ENCODE measurements around the gene TINAGL1.

TINAGL1 gene

GRCh38 chr1:31576201-31576669 is at the start of gene TINAGL1:
TINAGL1 (plus strand) TSS chr1:31576515; CDS start chr1:31577149, 634 bp downstream.
- no peak for DNase-seq

- no peak for DNase-seq
Measured at GRCh38 chr1:31529999-31530684, 46.2 kb upstream of the TINAGL1 start.

- no peak for DNase-seq
Measured at GRCh38 chr1:31531177-31531999, 44.9 kb upstream of the TINAGL1 start.

- no peak for DNase-seq
Measured at GRCh38 chr1:31532173-31532572, 44.1 kb upstream of the TINAGL1 start.

GRCh38 chr1:31535561-31535960 is 40.8 kb upstream of the TINAGL1 start:
- DNase-seq, result no peak

GRCh38 chr1:31539329-31539728 is 37.0 kb upstream of the TINAGL1 start:
- no peak for DNase-seq

GRCh38 chr1:31541194-31541593 is 35.1 kb upstream of the TINAGL1 start:
- no peak for DNase-seq

- DNase-seq, result no peak
Measured at GRCh38 chr1:31545927-31546540, 30.3 kb upstream of the TINAGL1 start.

GRCh38 chr1:31548534-31548906 is 27.8 kb upstream of the TINAGL1 start:
- no peak for DNase-seq

- DNase-seq, result peak; percentile 93
Measured at GRCh38 chr1:31548907-31549808, 27.2 kb upstream of the TINAGL1 start.

GRCh38 chr1:31549809-31550620 is 26.3 kb upstream of the TINAGL1 start:
- no peak for DNase-seq

GRCh38 chr1:31551208-31551607 is 25.1 kb upstream of the TINAGL1 start:
- no peak for DNase-seq

GRCh38 chr1:31552489-31552888 is 23.8 kb upstream of the TINAGL1 start:
- no peak for DNase-seq

- no peak for DNase-seq
Measured at GRCh38 chr1:31556481-31557006, 19.8 kb upstream of the TINAGL1 start.

GRCh38 chr1:31559715-31560114 is 16.6 kb upstream of the TINAGL1 start:
- DNase-seq, result no peak

- no peak for DNase-seq
Measured at GRCh38 chr1:31560394-31560793, 15.9 kb upstream of the TINAGL1 start.

GRCh38 chr1:31562707-31563360 is 13.5 kb upstream of the TINAGL1 start:
- no peak for DNase-seq

- DNase-seq, result no peak
Measured at GRCh38 chr1:31564606-31564989, 11.7 kb upstream of the TINAGL1 start.

GRCh38 chr1:31567956-31568570 is 8.3 kb upstream of the TINAGL1 start:
- no peak for DNase-seq

GRCh38 chr1:31568895-31569595 is 7.3 kb upstream of the TINAGL1 start:
- no peak for DNase-seq

All from NCI-H2107 (cell line).